Naive thymus-derived CD4-positive, alpha-beta T cell (primary cell): ENCODE data around the gene GRAMD4. TPM values are rescaled to one million over a fixed set of nuclear protein-coding genes. Genes with fewer than 3 reads are reported as not detected.

Source experiments
- ATAC-seq: fragments of 150-1000 bp; cut with Tn5 transposase; 2 replicates; pipeline ENCODE4 v1.10.0; 2021; ENCODE audit warnings: mild to moderate bottlenecking, moderate library complexity
- CTCF ChIA-PET: fragments of 350-600 bp; sonication (Branson Sonifier 250); formaldehyde crosslinking; loops from one replicate; lab custom pipeline; 2021; ENCODE audit warnings: antibody characterized with exemption; lab: Charles Lee
- POLR2A ChIA-PET: fragments of 350-600 bp; sonication (Branson Sonifier 250); formaldehyde crosslinking; loops from one replicate; lab custom pipeline; 2021; ENCODE audit warnings: antibody characterized with exemption, inconsistent platforms; lab: Charles Lee
- DNase-seq, 9 donors: peaks; one replicate each; pipeline versions ENCODE4 v3.0.0 to v3.0.0-alpha.2; 2020 to 2022; ENCODE audit warnings: mixed read lengths in 1 of 9
- H3K27ac ChIP-seq: one replicate; pipeline ENCODE4 v1.7.0; 2013; ENCODE audit warnings: mild to moderate bottlenecking, low read depth, low read length, moderate library complexity
- H3K27me3 ChIP-seq, 2 donors: one replicate each; pipeline ENCODE4 v1.7.0; 2013; ENCODE audit warnings: low read length in 2 of 2, mild to moderate bottlenecking in 2 of 2, moderate library complexity in 2 of 2; ENCODE audit not compliant: control insufficient read depth in 2 of 2, insufficient read depth in 2 of 2
- H3K36me3 ChIP-seq, 3 experiments: 1 replicate in 2 of 3; 2 replicates in 1 of 3; pipeline ENCODE4 v1.7.0; 2013; ENCODE audit warnings: low read length in 3 of 3, mild to moderate bottlenecking in 3 of 3, moderate library complexity in 1 of 3; ENCODE audit not compliant: insufficient read depth in 3 of 3, control insufficient read depth in 2 of 3
- H3K4me1 ChIP-seq, 2 donors: one replicate each; pipeline ENCODE4 v1.7.0; 2013; ENCODE audit warnings: low read length in 2 of 2, mild to moderate bottlenecking in 2 of 2, moderate library complexity in 1 of 2; ENCODE audit not compliant: control insufficient read depth in 2 of 2, insufficient read depth in 2 of 2
- H3K4me3 ChIP-seq: 2 replicates; pipeline ENCODE4 v1.7.0; 2013; ENCODE audit warnings: mild to moderate bottlenecking, low read length
- H3K9me3 ChIP-seq, 3 experiments: 1 replicate in 2 of 3; 2 replicates in 1 of 3; pipeline ENCODE4 v1.7.0; 2013; ENCODE audit warnings: low read length in 3 of 3; ENCODE audit not compliant: control insufficient read depth in 2 of 3
- H3K27ac Mint-ChIP-seq, 9 donors: one replicate each; pipeline ENCODE4 v1.8.0; 2020 to 2022; ENCODE audit warnings: mixed read lengths in 9 of 9, mild to moderate bottlenecking in 8 of 9, moderate library complexity in 5 of 9, inconsistent platforms in 2 of 9
- H3K27me3 Mint-ChIP-seq, 5 donors: one replicate each; pipeline ENCODE4 v1.8.0; 2021 to 2022; ENCODE audit warnings: mixed read lengths in 5 of 5, mild to moderate bottlenecking in 1 of 5
- H3K36me3 Mint-ChIP-seq, 5 donors: one replicate each; pipeline ENCODE4 v1.8.0; 2020 to 2022; ENCODE audit warnings: mixed read lengths in 5 of 5, mild to moderate bottlenecking in 3 of 5, inconsistent platforms in 1 of 5
- H3K4me1 Mint-ChIP-seq, 7 donors: one replicate each; pipeline ENCODE4 v1.8.0; 2020 to 2022; ENCODE audit warnings: mixed read lengths in 7 of 7, mild to moderate bottlenecking in 3 of 7, inconsistent platforms in 1 of 7
- H3K4me3 Mint-ChIP-seq, 10 donors: one replicate each; pipeline ENCODE4 v1.8.0; 2020 to 2022; ENCODE audit warnings: mild to moderate bottlenecking in 10 of 10, mixed read lengths in 10 of 10, moderate library complexity in 6 of 10, inconsistent platforms in 2 of 10
- H3K9me3 Mint-ChIP-seq, 11 donors: one replicate each; pipeline ENCODE4 v1.8.0; 2020 to 2022; ENCODE audit warnings: mixed read lengths in 11 of 11, mild to moderate bottlenecking in 4 of 11, inconsistent platforms in 1 of 11, moderate library complexity in 1 of 11
- intact Hi-C, 2 donors: fragments of 100-400 bp; cut with micrococcal nuclease; formaldehyde crosslinking; loops; one replicate each; pipeline ENCODE4 v1.15.1; 2023
- polyA plus RNA-seq, 2 donors: library from polyadenylated mRNA; unstranded; fragments of 300-500 nt; fragmentation: Illumina TruSeq; gene quantifications; one replicate each; pipeline ENCODE4 v1.2.3, GENCODE V29; 2021
- total RNA-seq, 6 experiments: library from RNA in 5 of 6; stranded (reverse) in 5 of 6; gene quantifications; 1 replicate in 5 of 6; 2 replicates in 1 of 6; pipeline ENCODE4 v1.2.3 and lab custom pipeline; 2021 to 2026

The GRAMD4 gene
- total and polyA plus RNA-seq, 7 experiments from 2014 or later, result 2.1 to 48.5 (median 14.8) TPM

DNA sequence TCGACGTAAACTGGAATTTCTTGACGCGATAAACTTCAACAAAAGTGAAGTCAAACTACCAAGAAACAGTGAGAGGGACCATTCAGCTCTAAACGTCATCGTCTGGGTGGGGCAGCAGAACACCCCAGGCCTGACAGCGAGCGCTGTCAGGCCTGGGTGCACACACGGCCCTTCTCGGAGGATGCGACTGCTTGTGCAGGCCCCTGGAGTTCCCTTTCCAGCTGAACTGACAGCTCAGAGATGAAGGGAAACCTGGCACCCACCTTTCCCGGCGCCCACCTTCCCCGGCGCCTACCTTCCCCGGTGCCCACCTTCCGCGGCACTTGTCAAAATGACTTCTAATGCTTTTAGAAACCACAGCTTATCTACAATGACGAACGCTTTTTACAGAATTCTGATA lies 70.0 kb downstream of the GRAMD4 start:
- Mint-ChIP-seq H3K27me3 (no peaks in the 10 kb centered on the region), H3K27ac (peak overlapping the region in 1 of 9 donors; percentile 6), H3K4me3 (no peak overlapping the region), H3K4me1 (peaks cover 9 to 21% (median 14%) of the 10 kb centered on the region in 7 donors), H3K36me3 (peaks cover 7 to 34% (median 13%) of the 10 kb centered on the region in 5 donors), H3K9me3 (no peaks in the 10 kb centered on the region)
- H3K27me3 ChIP-seq, result no peaks in the 10 kb centered on the region
- ATAC-seq (no peak), DNase-seq (no peak)
- H3K36me3 ChIP-seq, result peaks cover 13 to 79% (median 14%) of the 10 kb centered on the region in 3 experiments
- no peak overlapping the region for H3K4me3 ChIP-seq
- POLR2A ChIA-PET, result no interaction called here
- no peaks in the 10 kb centered on the region for H3K9me3 ChIP-seq
- H3K4me1 ChIP-seq, result peaks cover 0 to 14% of the 10 kb centered on the region in 2 donors
- intact Hi-C loops, result no loop called here
- CTCF ChIA-PET, result no interaction called here
- H3K27ac ChIP-seq, result no peak overlapping the region

DNA sequence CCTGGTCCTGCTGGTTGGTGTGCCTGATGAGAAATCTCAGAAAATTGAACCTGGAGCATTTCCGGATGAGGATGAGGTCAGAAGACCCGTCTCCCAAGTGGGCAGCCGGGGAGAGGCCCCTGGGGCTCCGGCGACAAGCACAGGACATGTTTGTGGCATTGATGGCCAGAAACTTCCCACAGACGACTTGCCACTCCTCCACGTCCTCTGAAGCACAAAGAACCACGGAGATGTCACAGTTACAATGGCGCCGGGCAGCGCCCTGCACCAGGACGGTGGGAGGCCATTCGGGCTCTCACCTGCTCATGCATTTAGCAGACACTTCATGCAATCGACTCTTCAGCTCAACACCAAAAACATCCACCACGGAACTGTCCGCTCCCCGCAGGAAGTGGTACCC lies 71.4 kb downstream of the GRAMD4 start:
- peak overlapping the region in 1 of 9 donors; percentile 34 for H3K27ac Mint-ChIP-seq
- no peak for DNase-seq
- H3K4me1 Mint-ChIP-seq, result peaks cover 0 to 9% (median under 1%) of the 10 kb centered on the region in 7 donors

GRCh38 chr22:46693634-46694415 lies 73.6 kb downstream of the GRAMD4 start:
- Mint-ChIP-seq H3K36me3 (peaks cover 3 to 19% (median 12%) of the 10 kb centered on the region in 5 donors), H3K9me3 (no peaks in the 10 kb centered on the region), H3K27me3 (no peaks in the 10 kb centered on the region), H3K27ac (peak overlapping the region in 2 of 9 donors; percentile 15 to 38), H3K4me3 (no peak overlapping the region), H3K4me1 (peaks cover 0 to 5% (median 0%) of the 10 kb centered on the region in 7 donors)
- no peaks in the 10 kb centered on the region for H3K27me3 ChIP-seq
- H3K4me3 ChIP-seq, result no peak overlapping the region
- peaks cover 17 to 91% (median 20%) of the 10 kb centered on the region in 3 experiments for H3K36me3 ChIP-seq
- no peaks in the 10 kb centered on the region for H3K4me1 ChIP-seq
- no peak overlapping the region for H3K27ac ChIP-seq
- no peak for ATAC-seq
- intact Hi-C loops, result loop anchor here in 1 of 2 donors (2.0 kb wide), 1 partner anchor 19 kb away; no protein-coding TSS in a partner anchor
- H3K9me3 ChIP-seq, result no peaks in the 10 kb centered on the region
- POLR2A ChIA-PET, result interaction anchor here (1.2 to 1.4 kb wide), 2 partner anchors 9 to 12 kb away, joined by 3 read pairs; no protein-coding TSS in a partner anchor
- CTCF ChIA-PET, result interaction anchor here (0.6 kb wide), 1 partner anchor 69 kb away, joined by 3 read pairs; no protein-coding TSS in a partner anchor
- no peak for DNase-seq

More for the DNA sequence above, 71.4 kb downstream of the GRAMD4 start:
- H3K27me3 Mint-ChIP-seq, result no peaks in the 10 kb centered on the region
- ChIA-PET POLR2A (interaction anchor here (0.6 kb wide), 1 partner anchor 133 kb away, joined by 3 read pairs; no protein-coding TSS in a partner anchor), CTCF (no interaction called here)
- H3K4me1 ChIP-seq, result no peaks in the 10 kb centered on the region
- H3K4me3 ChIP-seq, result no peak overlapping the region
- ATAC-seq, result no peak
- no peaks in the 10 kb centered on the region for H3K9me3 Mint-ChIP-seq
- intact Hi-C loops, result no loop called here
- H3K4me3 Mint-ChIP-seq, result no peak overlapping the region
- peaks cover 7 to 24% (median 14%) of the 10 kb centered on the region in 5 donors for H3K36me3 Mint-ChIP-seq
- H3K27me3 ChIP-seq, result no peaks in the 10 kb centered on the region
- H3K9me3 ChIP-seq, result no peaks in the 10 kb centered on the region
- H3K36me3 ChIP-seq, result peaks cover 13 to 86% (median 17%) of the 10 kb centered on the region in 3 experiments
- no peak overlapping the region for H3K27ac ChIP-seq

DNA sequence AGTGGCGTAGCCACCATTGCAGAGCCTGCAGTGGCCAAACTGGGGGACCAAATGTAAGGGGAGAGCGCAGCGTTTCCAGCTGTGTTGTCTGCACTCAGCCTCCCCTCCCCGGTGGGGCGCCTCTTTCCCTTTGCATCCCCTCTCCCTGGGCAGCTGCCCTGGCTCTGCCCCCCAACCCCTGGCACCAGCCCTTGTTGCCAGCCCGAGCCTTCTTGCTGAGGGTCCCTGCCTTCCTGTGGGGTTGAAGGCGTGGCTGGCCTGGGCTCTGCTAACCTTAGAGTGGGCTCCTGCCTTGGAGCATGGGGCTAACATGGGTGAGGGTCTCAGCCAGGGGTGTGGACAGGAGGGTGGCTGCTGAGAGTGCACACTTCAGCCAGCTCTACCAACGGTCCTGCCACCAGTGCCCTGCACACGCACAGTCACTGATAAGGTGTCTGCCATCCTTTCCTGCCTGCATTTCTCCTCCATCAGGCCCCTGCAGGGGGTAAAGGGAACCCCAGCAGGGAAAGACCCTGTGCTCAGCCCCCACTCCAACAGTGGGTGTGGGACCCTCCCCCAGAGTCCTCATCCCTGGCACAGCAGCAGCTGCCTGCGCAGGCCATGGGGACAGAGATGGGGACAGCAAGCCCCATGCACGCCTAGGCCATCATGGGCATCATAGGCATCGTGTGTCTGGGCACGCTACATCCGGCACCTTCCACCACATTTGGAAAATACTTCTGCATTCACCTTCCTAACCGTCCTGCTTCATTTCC lies 74.4 kb downstream of the GRAMD4 start:
- intact Hi-C loops, result no loop called here
- Histone ChIP-seq H3K4me1 (no peaks in the 10 kb centered on the region), H3K36me3 (peaks cover 20 to 91% (median 23%) of the 10 kb centered on the region in 3 experiments), H3K4me3 (no peak overlapping the region), H3K27me3 (no peaks in the 10 kb centered on the region), H3K9me3 (no peaks in the 10 kb centered on the region), H3K27ac (no peak overlapping the region)
- Mint-ChIP-seq H3K9me3 (peaks cover 0 to 1% (median 0%) of the 10 kb centered on the region in 11 donors), H3K27me3 (no peaks in the 10 kb centered on the region), H3K27ac (no peak overlapping the region), H3K4me3 (no peak overlapping the region), H3K4me1 (peaks cover 0 to 3% (median 0%) of the 10 kb centered on the region in 7 donors), H3K36me3 (peaks cover under 1 to 26% (median 17%) of the 10 kb centered on the region in 5 donors)
- POLR2A ChIA-PET, result interaction anchor here (1.2 to 1.4 kb wide), 2 partner anchors 8 to 12 kb away, joined by 3 read pairs; no protein-coding TSS in a partner anchor
- DNase-seq, result no peak
- no peak for ATAC-seq
- CTCF ChIA-PET, result no interaction called here

DNA sequence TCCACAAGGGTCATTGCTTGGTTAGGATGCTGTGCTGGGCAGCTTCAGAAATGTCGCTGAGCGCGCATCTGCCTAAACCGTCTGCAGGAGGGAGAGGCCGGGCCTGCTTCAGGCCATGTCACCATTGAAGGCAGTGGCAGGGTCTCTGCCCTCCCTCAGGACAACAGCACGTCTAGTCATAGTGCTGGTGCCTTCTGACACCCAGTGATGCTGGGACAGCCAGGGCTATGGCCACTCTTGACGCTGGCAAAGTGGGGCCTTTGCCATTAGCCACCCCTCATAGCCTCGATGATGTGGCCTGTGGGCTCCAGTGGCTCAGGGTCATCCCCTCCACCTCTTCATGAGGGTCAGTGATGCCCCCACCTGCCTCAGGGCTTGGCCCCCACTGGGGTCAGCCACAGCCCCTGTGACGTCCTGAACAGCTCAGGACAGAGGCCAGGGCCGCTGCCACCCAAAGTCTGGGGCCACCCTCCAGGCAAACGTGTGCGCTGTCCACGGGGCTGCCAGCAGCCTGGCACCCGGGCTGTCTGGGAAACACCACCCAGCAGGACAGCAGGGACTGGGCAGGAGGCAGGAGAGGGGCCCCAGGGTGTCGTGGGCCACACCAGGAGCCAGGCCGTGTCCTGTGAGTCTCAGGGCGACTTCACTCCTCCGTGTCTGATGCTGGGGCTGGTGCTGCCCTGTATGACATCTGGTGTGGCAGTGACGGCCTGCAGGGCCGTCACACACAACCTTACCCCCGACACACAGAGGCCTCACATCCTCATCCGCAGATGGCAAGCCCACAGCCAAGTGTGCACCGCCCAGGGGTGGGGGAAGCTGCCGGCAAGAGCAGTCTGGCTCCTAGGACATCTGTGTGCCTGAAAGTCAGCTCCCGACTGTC lies 75.4 kb downstream of the GRAMD4 start:
- Histone ChIP-seq H3K36me3 (peaks cover 15 to 88% (median 18%) of the 10 kb centered on the region in 3 experiments), H3K9me3 (no peaks in the 10 kb centered on the region), H3K4me3 (no peak overlapping the region), H3K27ac (no peak overlapping the region), H3K4me1 (no peaks in the 10 kb centered on the region), H3K27me3 (no peaks in the 10 kb centered on the region)
- Mint-ChIP-seq H3K4me1 (peaks cover 0 to 3% (median 0%) of the 10 kb centered on the region in 7 donors), H3K36me3 (peaks cover 0 to 24% (median 14%) of the 10 kb centered on the region in 5 donors), H3K27ac (no peak overlapping the region), H3K4me3 (no peak overlapping the region), H3K27me3 (no peaks in the 10 kb centered on the region), H3K9me3 (peaks cover 0 to 1% (median 0%) of the 10 kb centered on the region in 11 donors)
- ATAC-seq, result peak; percentile 31
- intact Hi-C loops, result no loop called here
- POLR2A ChIA-PET, result interaction anchor here (1.4 kb wide), 1 partner anchor 11 kb away, joined by 3 read pairs; no protein-coding TSS in a partner anchor
- CTCF ChIA-PET, result no interaction called here
- DNase-seq, result no peak

DNA sequence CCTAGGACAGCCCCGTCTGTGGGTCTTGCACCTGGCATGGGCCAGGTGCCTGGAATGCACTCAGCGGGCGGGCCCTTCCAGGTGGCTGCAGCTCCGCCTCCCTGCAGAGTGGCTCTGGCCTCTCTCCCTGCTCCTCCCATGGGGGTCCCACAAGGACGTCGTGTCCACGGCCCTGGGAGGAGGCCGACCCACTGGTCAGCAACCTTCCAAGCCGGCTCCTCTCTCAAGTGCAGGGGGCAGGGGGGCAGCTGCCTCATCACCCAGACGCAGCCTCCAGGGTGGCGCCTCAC lies 76.0 kb downstream of the GRAMD4 start:
- DNase-seq, result no peak
- H3K4me3 ChIP-seq, result no peak overlapping the region
- H3K27me3 ChIP-seq, result no peaks in the 10 kb centered on the region
- H3K36me3 ChIP-seq, result peaks cover 14 to 89% (median 24%) of the 10 kb centered on the region in 3 experiments
- Mint-ChIP-seq H3K9me3 (peaks cover 0 to 1% (median 0%) of the 10 kb centered on the region in 11 donors), H3K4me3 (no peak overlapping the region), H3K36me3 (peaks cover 0 to 23% (median 9%) of the 10 kb centered on the region in 5 donors), H3K27ac (no peak overlapping the region), H3K4me1 (peaks cover 0 to 3% (median 0%) of the 10 kb centered on the region in 7 donors), H3K27me3 (no peaks in the 10 kb centered on the region)
- CTCF ChIA-PET, result no interaction called here
- POLR2A ChIA-PET, result no interaction called here
- H3K9me3 ChIP-seq, result no peaks in the 10 kb centered on the region
- ATAC-seq, result peak; percentile 6
- no peaks in the 10 kb centered on the region for H3K4me1 ChIP-seq
- no peak overlapping the region for H3K27ac ChIP-seq
- intact Hi-C loops, result no loop called here
